HEK293 (cell line): ENCODE data around the gene HTN3.
"Not testable (repeated sequence)": the region's sequence is repeated elsewhere in the genome, so short reads cannot be mapped to it uniquely, and the experiment has no call there.

Experiments used
- CTCF ChIA-PET: fragments of 350-600 bp; formaldehyde crosslinking; extraction: SDS; loops from one replicate; lab custom pipeline; 2021; ENCODE audit warnings: antibody characterized with exemption; lab: Yijun Ruan, JAX
- POLR2A ChIA-PET: fragments of 300-600 bp; formaldehyde crosslinking; extraction: SDS; loops from one replicate; lab custom pipeline; 2020; ENCODE audit warnings: antibody characterized with exemption, inconsistent platforms; lab: Yijun Ruan, JAX
- H3K27ac ChIP-seq: fragments of 200-500 bp; sonication (Bioruptor generic); 2 replicates; pipeline ENCODE4 v1.5.1; 2014; ENCODE audit warnings: low read depth, low read length, control low read depth, inconsistent platforms; ENCODE audit errors: extremely low read depth
- H3K36me3 ChIP-seq, 2 experiments: fragments of 200-500 bp in 1 of 2; sonication (Bioruptor generic) in 1 of 2; 1 replicate in 1 of 2; 2 replicates in 1 of 2; pipeline ENCODE4 v1.5.1; 2014 to 2017; ENCODE audit warnings: inconsistent platforms in 2 of 2, low read length in 2 of 2; ENCODE audit not compliant: control insufficient read depth in 2 of 2, insufficient read depth in 1 of 2
- H3K4me1 ChIP-seq: fragments of 200-500 bp; sonication (Bioruptor generic); 2 replicates; pipeline ENCODE4 v1.5.1; 2014; ENCODE audit warnings: mild to moderate bottlenecking, low read length, inconsistent platforms; ENCODE audit not compliant: control insufficient read depth, insufficient read depth
- H3K4me3 ChIP-seq: 2 replicates; pipeline ENCODE4 v1.5.1; 2011; ENCODE audit warnings: low read depth, mild to moderate bottlenecking, control low read depth, low read length, moderate library complexity
- H3K9me3 ChIP-seq: fragments of 200-500 bp; sonication (Bioruptor generic); 2 replicates; pipeline ENCODE4 v1.5.1; 2014; ENCODE audit warnings: low read depth, low read length, inconsistent platforms; ENCODE audit not compliant: control insufficient read depth, insufficient read depth
- CTCF ChIP-seq: fragments of 450-650 bp; formaldehyde crosslinking; IDR thresholded peaks from 2 replicates; pipeline ENCODE4 v1.5.1; 2016; ENCODE audit warnings: missing biosample characterization, missing genetic modification characterization
- PRDM10 ChIP-seq: fragments of 450-650 bp; formaldehyde crosslinking; IDR thresholded peaks from 2 replicates; pipeline ENCODE4 v1.5.1; 2016; ENCODE audit warnings: missing biosample characterization, missing genetic modification characterization
- PRDM2 ChIP-seq: fragments of 450-650 bp; formaldehyde crosslinking; IDR thresholded peaks from 2 replicates; pipeline ENCODE4 v1.5.1; 2016; ENCODE audit warnings: missing biosample characterization, missing genetic modification characterization, borderline replicate concordance
- SCRT2 ChIP-seq: fragments of 450-650 bp; formaldehyde crosslinking; IDR thresholded peaks from 2 replicates; pipeline ENCODE4 v1.5.1; 2016; ENCODE audit warnings: missing biosample characterization, missing genetic modification characterization
- ZFHX2 ChIP-seq: fragments of 450-650 bp; formaldehyde crosslinking; conservative IDR thresholded peaks from 2 replicates; pipeline ENCODE4 v1.5.1; 2016; ENCODE audit warnings: missing biosample characterization, missing genetic modification characterization
- ZNF10 ChIP-seq: fragments of 450-650 bp; formaldehyde crosslinking; IDR thresholded peaks from 2 replicates; pipeline ENCODE4 v1.5.1; 2017; ENCODE audit warnings: missing biosample characterization, missing genetic modification characterization
- ZNF121 ChIP-seq: fragments of 450-650 bp; formaldehyde crosslinking; IDR thresholded peaks from 2 replicates; pipeline ENCODE4 v1.5.1; 2016; ENCODE audit warnings: missing biosample characterization, missing genetic modification characterization
- ZNF18 ChIP-seq: fragments of 450-650 bp; formaldehyde crosslinking; IDR thresholded peaks from 2 replicates; pipeline ENCODE4 v1.5.1; 2016; ENCODE audit warnings: missing biosample characterization, missing genetic modification characterization
- ZNF37A ChIP-seq: fragments of 450-650 bp; IDR thresholded peaks from 2 replicates; pipeline ENCODE4 v1.5.1; 2018; ENCODE audit warnings: missing biosample characterization, missing genetic modification characterization
- ZNF660 ChIP-seq: fragments of 450-650 bp; IDR thresholded peaks from 2 replicates; pipeline ENCODE4 v1.5.1; 2018; ENCODE audit warnings: missing biosample characterization, mild to moderate bottlenecking, missing genetic modification characterization
- ZNF707 ChIP-seq: fragments of 450-650 bp; formaldehyde crosslinking; IDR thresholded peaks from 2 replicates; pipeline ENCODE4 v1.5.1; 2016; ENCODE audit warnings: missing biosample characterization, missing genetic modification characterization
- ZSCAN5A ChIP-seq: fragments of 450-650 bp; formaldehyde crosslinking; IDR thresholded peaks from 2 replicates; pipeline ENCODE4 v1.5.1; 2016; ENCODE audit warnings: missing biosample characterization, missing genetic modification characterization
- ZXDB ChIP-seq: fragments of 450-650 bp; formaldehyde crosslinking; IDR thresholded peaks from 2 replicates; pipeline ENCODE4 v1.5.1; 2016; ENCODE audit warnings: missing biosample characterization, missing genetic modification characterization

HTN3 gene

GRCh38 chr4:70008771-70009170 lies 19.5 kb upstream of the HTN3 start:
- no peaks in the 10 kb centered on the region for H3K4me1 ChIP-seq
- H3K9me3 ChIP-seq: no peaks in the 10 kb centered on the region
- TF ChIP-seq PRDM10 (tag by site-specific recombination) (no peak), ZXDB (no peak), ZNF37A (tag by site-specific recombination) (no peak), PRDM2 (tag by site-specific recombination) (no peak), ZNF121 (no peak), ZNF10 (tag by site-specific recombination) (no peak), ZNF660 (no peak), CTCF (tag by site-specific recombination) (no peak), ZNF18 (tag by site-specific recombination) (no peak), SCRT2 (no peak), ZNF707 (tag by site-specific recombination) (no peak), ZSCAN5A (tag by site-specific recombination) (no peak), ZFHX2 (no peak)
- TF ChIP-seq, all 188 proteins: peak for 0
- Histone ChIP-seq H3K27ac (no peak overlapping the region), H3K4me3 (no peak overlapping the region), H3K36me3 (no peaks in the 10 kb centered on the region)
- ChIA-PET POLR2A (no interaction called here), CTCF (no interaction called here)

- H3K4me1 ChIP-seq, H3K9me3 ChIP-seq, H3K36me3 ChIP-seq, H3K4me3 ChIP-seq, POLR2A ChIA-PET, H3K27ac ChIP-seq, CTCF ChIA-PET: not testable (repeated sequence)
These were observed 9.3 kb upstream of the HTN3 start for GRCh38 chr4:70019006-70019405.
